GM12891 (cell line): Measurements from ENCODE around the gene DGKI.

Experiments used
- PAX5 ChIP-seq: IDR thresholded peaks from 2 replicates; pipeline ENCODE4 v1.6.1; 2011; ENCODE audit warnings: low read length, moderate library complexity, mild to moderate bottlenecking; ENCODE audit not compliant: insufficient read depth, severe bottlenecking
- POLR2A ChIP-seq: IDR thresholded peaks from 2 replicates; pipeline ENCODE4 v1.6.1; 2011; ENCODE audit warnings: low read depth, low read length, control low read depth
- POLR2AphosphoS5 ChIP-seq: IDR thresholded peaks from 2 replicates; pipeline ENCODE4 v1.6.1; 2011; ENCODE audit warnings: low read depth, low read length, control low read depth
- SPI1 ChIP-seq: IDR thresholded peaks from 2 replicates; pipeline ENCODE4 v1.6.1; 2011; ENCODE audit warnings: low read depth, low read length, control low read depth
- TAF1 ChIP-seq: IDR thresholded peaks from 2 replicates; pipeline ENCODE4 v1.6.1; 2011; ENCODE audit warnings: low read depth, low read length, control low read depth

DNA sequence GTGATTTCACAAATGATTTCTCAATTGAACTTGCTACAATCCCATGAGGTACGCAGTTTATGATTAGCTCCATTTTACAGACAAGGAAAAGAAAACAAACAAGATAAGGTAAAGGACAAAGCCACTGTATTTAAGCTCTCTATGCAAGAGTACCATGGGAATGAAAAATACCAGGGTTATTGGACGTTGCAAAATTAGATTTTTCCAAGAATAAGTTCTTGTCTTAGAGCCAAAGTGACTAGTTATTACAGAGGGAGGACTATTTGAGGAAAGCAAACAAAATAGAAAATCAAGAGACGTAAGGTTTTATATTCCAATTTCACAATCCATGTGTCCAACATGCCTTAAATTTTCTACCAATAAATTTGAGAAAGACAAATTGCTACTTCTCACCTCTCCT, 405.3 kb downstream of the DGKI start:
- TF ChIP-seq POLR2A (no peak), POLR2AphosphoS5 (no peak), TAF1 (no peak), SPI1 (no peak), PAX5 (no peak)
